WTC11 (cell line): ENCODE measurements around the gene CACNA1C. TPM values are rescaled to one million over a fixed set of nuclear protein-coding genes. Genes with fewer than 3 reads are reported as not detected.
A peak's percentile ranks its signal among the peaks of the same experiment; 100 is the strongest.

Experiments
- ATAC-seq: fragments of 200-7000 bp; cut with Tn5 transposase; 2 replicates; pipeline ENCODE4 v1.10.0; 2021; ENCODE audit warnings: mild to moderate bottlenecking, moderate library complexity
- Bru-seq: library from RNA; stranded (reverse); fragments of 400-500 nt; gene quantifications from one replicate; lab custom pipeline; 2021; lab: Mats Ljungman, UMichigan
- CTCF ChIA-PET: fragments of 300-600 bp; sonication (Branson Sonifier 250); formaldehyde crosslinking; loops from one replicate; lab custom pipeline; 2021; ENCODE audit warnings: antibody characterized with exemption; lab: Charles Lee
- POLR2A ChIA-PET: fragments of 350-600 bp; sonication (Branson Sonifier 250); formaldehyde crosslinking; loops from one replicate; lab custom pipeline; 2021; ENCODE audit warnings: antibody characterized with exemption; lab: Charles Lee
- DNase-seq: peaks from one replicate; pipeline ENCODE4 v3.0.0; 2021; ENCODE audit warnings: low spot score
- H3K27ac Mint-ChIP-seq: 2 replicates; pipeline ENCODE4 v1.8.0; 2021; ENCODE audit warnings: mixed read lengths
- H3K27me3 Mint-ChIP-seq: 2 replicates; pipeline ENCODE4 v1.8.0; 2021; ENCODE audit warnings: low read depth, mild to moderate bottlenecking, moderate library complexity, mixed read lengths
- H3K36me3 Mint-ChIP-seq: 2 replicates; pipeline ENCODE4 v1.8.0; 2021; ENCODE audit warnings: mixed read lengths
- H3K4me1 Mint-ChIP-seq: 2 replicates; pipeline ENCODE4 v1.8.0; 2022; ENCODE audit warnings: mixed read lengths
- H3K4me3 Mint-ChIP-seq: 2 replicates; pipeline ENCODE4 v1.8.0; 2021; ENCODE audit warnings: mild to moderate bottlenecking, moderate library complexity, mixed read lengths
- H3K9me3 Mint-ChIP-seq: 2 replicates; pipeline ENCODE4 v1.8.0; 2021; ENCODE audit warnings: mixed read lengths
- ATF6 ChIP-seq: sonication (generic); formaldehyde crosslinking; IDR thresholded peaks from 2 replicates; pipeline ENCODE4 v1.8.1; 2023; ENCODE audit warnings: mild to moderate bottlenecking, missing genetic modification reagents
- CDX4 ChIP-seq: fragments of 250-450 bp; sonication (Bioruptor Pico); IDR thresholded peaks from 2 replicates; pipeline ENCODE4 v1.9.0; 2021; ENCODE audit warnings: moderate library complexity, mild to moderate bottlenecking, inconsistent platforms, borderline replicate concordance
- ETV6 ChIP-seq: sonication (generic); formaldehyde crosslinking; IDR thresholded peaks from 2 replicates; pipeline ENCODE4 v1.8.1; 2022; ENCODE audit warnings: mild to moderate bottlenecking, missing genetic modification reagents
- IRF2 ChIP-seq: sonication (generic); formaldehyde crosslinking; IDR thresholded peaks from 2 replicates; pipeline ENCODE4 v1.8.0; 2022; ENCODE audit warnings: low read depth, missing genetic modification reagents, borderline replicate concordance
- NR2C2 ChIP-seq: sonication (generic); formaldehyde crosslinking; IDR thresholded peaks from 2 replicates; pipeline ENCODE4 v1.8.0; 2022; ENCODE audit warnings: mild to moderate bottlenecking, missing genetic modification reagents
- PRRX2 ChIP-seq: fragments of 250-450 bp; sonication (Bioruptor Pico); IDR thresholded peaks from 2 replicates; pipeline ENCODE4 v1.8.0; 2021; ENCODE audit warnings: mild to moderate bottlenecking
- RELA ChIP-seq: sonication (generic); formaldehyde crosslinking; IDR thresholded peaks from 2 replicates; pipeline ENCODE4 v1.8.1; 2022; ENCODE audit warnings: missing genetic modification reagents, mild to moderate bottlenecking, borderline replicate concordance
- RORB ChIP-seq: fragments of 250-450 bp; sonication (Bioruptor Pico); IDR thresholded peaks from 2 replicates; pipeline ENCODE4 v1.9.0; 2021; ENCODE audit warnings: mild to moderate bottlenecking
- SMAD4 ChIP-seq: sonication (generic); formaldehyde crosslinking; IDR thresholded peaks from 2 replicates; pipeline ENCODE4 v1.8.0; 2022; ENCODE audit warnings: mild to moderate bottlenecking, missing genetic modification reagents
- SOX15 ChIP-seq: fragments of 250-450 bp; sonication (Bioruptor Pico); IDR thresholded peaks from 2 replicates; pipeline ENCODE4 v1.9.0; 2021; ENCODE audit warnings: mild to moderate bottlenecking
- TEAD1 ChIP-seq: sonication (generic); formaldehyde crosslinking; IDR thresholded peaks from 2 replicates; pipeline ENCODE4 v1.8.0; 2022; ENCODE audit warnings: mild to moderate bottlenecking, missing genetic modification reagents
- TEAD4 ChIP-seq: sonication (generic); formaldehyde crosslinking; IDR thresholded peaks from 2 replicates; pipeline ENCODE4 v1.8.0; 2022; ENCODE audit warnings: mild to moderate bottlenecking, missing genetic modification reagents
- ZBTB21 ChIP-seq: sonication (generic); formaldehyde crosslinking; IDR thresholded peaks from 2 replicates; pipeline ENCODE4 v1.8.1; 2023; ENCODE audit warnings: mild to moderate bottlenecking, missing genetic modification reagents, borderline replicate concordance
- ZNF138 ChIP-seq: sonication (generic); formaldehyde crosslinking; conservative IDR thresholded peaks from 2 replicates; pipeline ENCODE4 v1.8.1; 2022; ENCODE audit warnings: mild to moderate bottlenecking, moderate library complexity, missing genetic modification reagents
- ZNF219 ChIP-seq: sonication (generic); formaldehyde crosslinking; IDR thresholded peaks from 2 replicates; pipeline ENCODE4 v1.8.0; 2023; ENCODE audit warnings: missing genetic modification reagents, mild to moderate bottlenecking, borderline replicate concordance
- ZNF425 ChIP-seq: fragments of 250-450 bp; sonication (Bioruptor Pico); conservative IDR thresholded peaks from 2 replicates; pipeline ENCODE4 v1.9.0; 2021; ENCODE audit warnings: mild to moderate bottlenecking
- long read RNA-seq, 3 experiments: library from RNA in 1 of 3; library from capped mRNA in 1 of 3; library from polyadenylated mRNA in 1 of 3; unstranded in 2 of 3; stranded (forward) in 1 of 3; transcript quantifications; one replicate each; pipeline ENCODE4 v2.0.0, GENCODE V29; 2021
- total RNA-seq: library from RNA; stranded (reverse); gene quantifications from 3 replicates; pipeline ENCODE4 v1.2.3, GENCODE V29; 2021
- TF ChIP-seq, protein P1 (sequence below): sonication (generic); formaldehyde crosslinking; IDR thresholded peaks from 2 replicates; pipeline ENCODE4 v1.8.1; 2023; ENCODE audit warnings: mild to moderate bottlenecking, missing genetic modification reagents, moderate library complexity
- TF ChIP-seq, protein P2 (sequence below): sonication (generic); formaldehyde crosslinking; IDR thresholded peaks from 2 replicates; pipeline ENCODE4 v1.8.0; 2022; ENCODE audit warnings: mild to moderate bottlenecking, missing genetic modification reagents

CACNA1C gene
- total RNA-seq (1.7 to 2.2 TPM (median 2.1 TPM) in 3 replicates), Bru-seq, nascent RNA (percentile 38 among the genes with signal in this experiment)
- long read RNA-seq, experiment 1, partial matches to known transcripts, result 1 of 3 reads
- long read RNA-seq, experiment 1, other reads (novel, unspliced or antisense), result 2 of 3 reads
- long read RNA-seq, experiment 2, partial matches to known transcripts, result 1 of 1 reads
- long read RNA-seq, experiment 2, other reads (novel, unspliced or antisense), result 0 of 1 reads
- long read RNA-seq, experiment 3, result 0 reads

DNA sequence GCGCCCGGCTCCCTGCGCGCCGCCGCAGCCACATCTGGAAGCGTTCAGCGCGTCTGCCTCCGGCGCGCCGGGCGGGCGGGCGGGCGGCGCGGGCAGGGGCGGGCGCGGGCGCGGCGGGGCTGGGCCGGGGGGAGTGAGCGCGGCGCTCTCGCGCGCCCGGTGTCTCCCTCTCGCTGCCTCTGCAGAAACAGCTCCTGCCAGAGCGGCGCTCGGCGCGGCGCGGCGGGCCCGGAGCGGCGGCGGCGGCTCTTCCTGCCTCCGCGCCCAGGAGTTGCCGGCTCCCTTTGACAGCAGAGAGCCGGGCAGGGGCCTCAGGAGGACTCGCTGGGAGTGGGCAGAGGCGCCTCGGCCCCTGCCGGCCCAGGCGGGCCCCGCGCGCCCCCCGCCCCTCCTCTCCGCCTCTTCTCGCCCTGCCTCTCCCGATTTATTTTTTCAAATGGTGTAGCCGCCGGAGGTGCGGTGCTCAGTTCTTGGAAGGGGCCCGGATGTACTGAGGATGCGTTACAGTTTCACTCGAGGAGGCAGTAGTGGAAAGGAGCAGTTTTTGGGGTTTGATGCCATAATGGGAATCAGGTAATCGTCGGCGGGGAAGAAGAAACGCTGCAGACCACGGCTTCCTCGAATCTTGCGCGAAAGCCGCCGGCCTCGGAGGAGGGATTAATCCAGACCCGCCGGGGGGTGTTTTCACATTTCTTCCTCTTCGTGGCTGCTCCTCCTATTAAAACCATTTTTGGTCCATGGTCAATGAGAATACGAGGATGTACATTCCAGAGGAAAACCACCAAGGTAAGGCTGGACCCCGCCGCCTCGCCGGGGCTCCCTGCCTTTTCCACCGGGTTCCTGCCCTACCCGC, at the start of gene CACNA1C:
Gene CACNA1C (plus strand): TSS at position 162 of the 853 bp plus-strand sequence. CDS start 576 bp downstream, at position 738.
- Mint-ChIP-seq H3K4me1 (peaks cover 52% of the 10 kb centered on the region), H3K4me3 (peak within 1 kb of the TSS; percentile 86)
- TF ChIP-seq PRRX2 (CRISPR knock-in tag) (no peak), ZBTB21 (CRISPR knock-in tag) (no peak), ZNF138 (CRISPR knock-in tag) (no peak), TEAD1 (CRISPR knock-in tag) (no peak), ETV6 (no peak), SMAD4 (no peak), RORB (CRISPR knock-in tag) (no peak), ATF6 (CRISPR knock-in tag) (no peak), TEAD4 (CRISPR knock-in tag) (no peak), RELA (CRISPR knock-in tag) (no peak), IRF2 (no peak), ZNF425 (CRISPR knock-in tag) (no peak), CDX4 (CRISPR knock-in tag) (no peak), NR2C2 (CRISPR knock-in tag) (no peak)
- TF ChIP-seq, protein P1, sequence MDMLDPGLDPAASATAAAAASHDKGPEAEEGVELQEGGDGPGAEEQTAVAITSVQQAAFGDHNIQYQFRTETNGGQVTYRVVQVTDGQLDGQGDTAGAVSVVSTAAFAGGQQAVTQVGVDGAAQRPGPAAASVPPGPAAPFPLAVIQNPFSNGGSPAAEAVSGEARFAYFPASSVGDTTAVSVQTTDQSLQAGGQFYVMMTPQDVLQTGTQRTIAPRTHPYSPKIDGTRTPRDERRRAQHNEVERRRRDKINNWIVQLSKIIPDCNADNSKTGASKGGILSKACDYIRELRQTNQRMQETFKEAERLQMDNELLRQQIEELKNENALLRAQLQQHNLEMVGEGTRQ (CRISPR knock-in tag), result no peak
- TF ChIP-seq, protein P2, sequence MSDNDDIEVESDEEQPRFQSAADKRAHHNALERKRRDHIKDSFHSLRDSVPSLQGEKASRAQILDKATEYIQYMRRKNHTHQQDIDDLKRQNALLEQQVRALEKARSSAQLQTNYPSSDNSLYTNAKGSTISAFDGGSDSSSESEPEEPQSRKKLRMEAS (CRISPR knock-in tag), result no peak
- TF ChIP-seq, all 79 proteins: peak for 0
- H3K27ac Mint-ChIP-seq, result no peak within 1 kb of the TSS
- ATAC-seq (peak; percentile 50), DNase-seq (peak; percentile 71)
- H3K9me3 Mint-ChIP-seq, result no peaks in the 10 kb centered on the region
- H3K27me3 Mint-ChIP-seq, result peaks cover 58% of the 10 kb centered on the region
- H3K36me3 Mint-ChIP-seq, result no peaks in the 10 kb centered on the region
- ChIA-PET POLR2A (no interaction called here), CTCF (interaction anchor here (0.5 to 1.0 kb wide), 8 partner anchors 19 to 343 kb away, joined by 3 to 4 read pairs (median 3); no protein-coding TSS in a partner anchor)

DNA sequence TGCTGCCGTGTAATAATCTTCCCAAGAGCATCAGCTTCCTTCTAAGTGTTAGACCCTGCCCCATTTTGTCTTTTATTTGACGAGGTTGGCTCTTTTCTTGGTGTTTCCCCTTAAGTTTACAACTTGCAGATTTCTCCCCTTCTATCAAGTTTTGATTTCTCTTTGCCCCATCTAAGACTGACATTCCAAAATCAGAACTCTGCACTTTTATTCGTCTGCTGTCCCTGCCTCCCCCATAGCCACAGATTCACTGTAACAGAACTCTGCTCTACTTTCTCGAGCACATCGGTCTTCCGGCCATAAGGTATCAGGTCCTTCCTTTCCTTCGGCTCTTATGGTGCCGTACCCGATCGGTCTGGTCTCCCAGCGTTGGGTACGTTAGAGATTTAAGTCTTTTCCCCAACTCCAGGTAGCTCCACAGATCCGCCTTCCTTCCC, 49.1 kb upstream of the CACNA1C start:
- no peak for DNase-seq
- ATAC-seq, result peak; percentile 29
- ChIA-PET POLR2A (no interaction called here), CTCF (interaction anchor here (1.0 kb wide), 1 partner anchor 279 kb away, joined by 3 read pairs; no protein-coding TSS in a partner anchor)
- peak overlapping the region; percentile 98 for H3K4me3 Mint-ChIP-seq
- H3K27ac Mint-ChIP-seq, result peak overlapping the region; percentile 98
- no peaks in the 10 kb centered on the region for H3K27me3 Mint-ChIP-seq
- no peaks in the 10 kb centered on the region for H3K36me3 Mint-ChIP-seq
- no peaks in the 10 kb centered on the region for H3K9me3 Mint-ChIP-seq
- peaks cover 40% of the 10 kb centered on the region for H3K4me1 Mint-ChIP-seq
- no peak for TF ChIP-seq SOX15 (CRISPR knock-in tag)
- 0 out of 2 replicates have a peak, but pooled peaks have one; percentile 5 for TF ChIP-seq ZBTB21 (CRISPR knock-in tag)
- TF ChIP-seq ZNF219 (CRISPR knock-in tag), result no peak
